NCI-H128 (cell line): ENCODE data around the gene AVP.
A peak's percentile ranks its signal among the peaks of the same experiment; 100 is the strongest.
"Not testable (repeated sequence)": the region's sequence is repeated elsewhere in the genome, so short reads cannot be mapped to it uniquely, and the experiment has no call there.

Experiments
- DNase-seq: peaks from one replicate; lab custom pipeline; 2025; ENCODE audit not compliant: unreplicated experiment; lab: John Stamatoyannopoulos, UW

The AVP gene

DNA sequence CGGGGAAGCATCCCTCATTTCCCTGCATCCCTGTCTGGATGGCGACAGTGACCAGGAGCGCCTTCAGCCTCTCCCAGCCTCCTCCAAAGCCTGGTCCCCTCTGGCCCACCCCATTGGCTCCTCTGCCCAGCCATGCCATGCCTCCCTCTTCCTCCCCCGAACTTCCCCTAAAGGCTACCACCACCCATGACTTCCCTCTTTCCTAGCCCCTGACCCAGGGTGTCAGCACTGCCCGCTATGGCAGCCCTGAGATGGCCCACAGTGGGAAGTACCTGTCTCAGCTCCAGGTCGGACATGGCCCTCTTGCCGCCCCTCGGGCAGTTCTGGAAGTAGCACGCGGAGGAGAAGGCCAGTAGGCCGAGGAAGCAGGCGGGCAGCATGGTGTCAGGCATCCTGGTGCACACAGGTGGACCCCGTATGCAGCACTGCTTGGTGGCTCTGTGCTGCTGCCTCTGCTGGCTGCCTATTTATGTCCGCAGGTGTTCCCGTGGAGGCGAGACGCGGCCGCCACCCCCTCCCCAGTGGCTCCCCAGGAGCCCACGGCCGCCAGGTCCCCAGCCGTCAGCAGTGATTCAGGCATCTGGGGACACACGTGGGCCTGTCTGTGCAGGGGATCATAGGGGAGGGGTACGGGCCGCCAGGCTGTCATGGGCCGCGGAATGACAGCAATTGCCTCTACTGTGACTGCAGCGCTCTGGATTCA is at the start of gene AVP:
TSS of gene AVP (minus strand) at position 442 of the 703 bp plus-strand sequence. CDS start at position 392, 50 bp downstream.
- no peak for DNase-seq

DNA sequence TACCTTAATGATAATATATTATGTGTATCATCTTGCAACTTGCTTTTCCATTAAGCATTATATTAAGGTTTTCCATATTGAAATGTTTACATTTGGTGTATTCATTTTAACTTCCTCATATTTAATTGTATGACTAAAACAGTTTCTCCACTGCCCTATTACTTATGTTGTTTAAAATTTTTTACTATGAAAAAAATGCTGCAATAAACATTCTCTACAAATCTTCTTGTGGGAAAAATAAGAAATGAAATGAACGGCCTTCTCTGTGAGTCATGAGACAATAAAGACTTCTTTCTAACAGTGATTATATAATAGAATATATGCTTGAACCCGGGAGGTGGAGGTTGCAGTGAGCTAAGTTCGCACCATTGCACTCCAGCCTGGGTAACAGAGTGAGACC is 49.6 kb upstream of the AVP start:
- DNase-seq, result no peak

- DNase-seq, result no peak
These were observed 48.6 kb upstream of the AVP start for GRCh38 chr20:3133155-3133554.

- DNase-seq, result no peak
These were observed 45.6 kb upstream of the AVP start for GRCh38 chr20:3130051-3130600.

- DNase-seq, result no peak
These were observed 44.6 kb upstream of the AVP start for GRCh38 chr20:3129094-3129493.

GRCh38 chr20:3128275-3128984 is 43.9 kb upstream of the AVP start:
- no peak for DNase-seq

GRCh38 chr20:3126527-3126859 is 42.0 kb upstream of the AVP start:
- no peak for DNase-seq

DNA sequence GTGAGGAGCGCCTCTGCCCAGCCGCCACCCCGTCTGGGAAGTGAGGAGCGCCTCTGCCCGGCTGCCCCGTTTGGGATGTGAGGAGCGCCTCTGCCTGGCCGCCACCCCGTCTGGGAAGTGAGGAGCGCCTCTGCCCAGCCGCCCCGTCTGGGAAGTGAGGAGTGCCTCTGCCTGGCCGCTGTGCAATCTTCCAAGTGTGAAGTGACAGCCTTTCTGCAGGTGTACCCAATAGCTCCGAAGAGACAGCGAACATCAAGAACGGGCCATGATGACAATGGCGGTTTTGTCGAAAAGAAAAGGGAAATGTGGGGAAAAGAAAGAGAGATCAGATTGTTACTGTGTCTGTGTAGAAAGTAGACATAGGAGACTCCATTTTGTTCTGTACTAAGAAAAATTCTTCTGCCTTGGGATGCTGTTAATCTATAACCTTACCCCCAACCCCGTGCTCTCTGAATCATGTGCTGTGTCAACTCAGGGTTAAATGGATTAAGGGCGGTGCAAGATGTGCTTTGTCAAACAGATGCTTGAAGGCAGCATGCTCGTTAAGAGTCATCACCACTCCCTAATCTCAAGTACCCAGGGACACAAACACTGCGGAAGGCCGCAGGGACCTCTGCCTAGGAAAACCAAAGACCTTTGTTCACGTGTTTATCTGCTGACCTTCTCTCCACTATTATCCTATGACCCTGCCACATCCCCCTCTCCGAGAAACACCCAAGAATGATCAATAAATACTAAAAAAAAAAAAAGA is 41.4 kb upstream of the AVP start:
- not testable (repeated sequence) for DNase-seq

DNA sequence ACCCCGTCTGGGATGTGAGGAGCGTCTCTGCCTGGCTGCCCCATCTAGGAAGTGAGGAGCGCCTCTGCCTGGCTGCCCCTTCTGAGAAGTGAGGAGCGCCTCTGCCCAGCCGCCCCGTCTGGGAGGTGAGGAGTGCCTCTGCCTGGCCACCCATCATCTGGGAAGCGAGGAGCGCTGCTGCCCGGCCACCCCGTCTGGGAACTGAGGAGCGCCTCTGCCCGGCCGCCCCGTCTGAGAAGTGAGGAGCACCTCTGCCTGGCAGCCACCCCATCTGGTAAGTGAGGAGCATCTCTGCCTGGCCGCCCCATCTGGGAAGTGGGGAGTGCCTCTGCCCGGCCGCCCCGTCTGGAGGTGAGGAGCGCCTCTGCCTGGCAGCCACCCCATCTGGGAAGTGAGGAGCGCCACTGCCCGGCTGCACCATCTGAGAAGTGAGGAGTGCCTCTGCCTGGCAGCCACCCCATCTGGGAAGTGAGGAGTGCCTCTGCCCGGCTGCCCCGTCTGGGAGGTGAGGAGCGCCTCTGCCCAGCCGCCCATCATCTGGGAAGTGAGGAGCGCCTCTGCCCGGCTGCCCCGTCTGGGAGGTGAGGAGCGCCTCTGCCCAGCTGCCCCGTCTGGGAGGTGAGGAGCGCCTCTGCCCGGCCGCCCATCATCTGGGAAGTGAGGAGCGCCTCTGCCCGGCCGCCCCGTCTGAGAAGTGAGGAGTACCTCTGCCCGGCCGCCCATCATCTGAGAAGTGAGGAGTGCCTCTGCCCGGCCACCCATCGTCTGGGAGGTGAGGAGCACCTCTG is 40.4 kb upstream of the AVP start:
- DNase-seq, result not testable (repeated sequence)

DNA sequence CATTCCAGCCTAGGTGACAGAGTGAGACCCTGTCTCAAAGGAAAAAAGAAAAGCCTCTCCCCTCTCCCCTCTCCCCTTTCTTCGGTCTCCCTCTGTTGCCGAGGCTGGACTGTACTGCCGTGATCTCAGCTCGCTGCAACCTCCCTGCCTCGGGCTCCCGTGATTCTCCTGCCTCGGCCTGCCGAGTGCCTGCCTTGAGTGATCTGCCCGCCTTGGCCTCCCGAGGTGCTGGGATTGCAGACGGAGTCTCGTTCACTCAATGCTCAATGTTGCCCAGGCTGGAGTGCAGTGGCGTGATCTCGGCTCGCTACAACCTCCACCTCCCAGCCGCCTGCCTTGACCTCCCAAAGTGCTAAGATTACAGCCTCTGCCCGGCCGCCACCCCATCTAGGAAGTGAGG is 39.6 kb upstream of the AVP start:
- not testable (repeated sequence) for DNase-seq

DNA sequence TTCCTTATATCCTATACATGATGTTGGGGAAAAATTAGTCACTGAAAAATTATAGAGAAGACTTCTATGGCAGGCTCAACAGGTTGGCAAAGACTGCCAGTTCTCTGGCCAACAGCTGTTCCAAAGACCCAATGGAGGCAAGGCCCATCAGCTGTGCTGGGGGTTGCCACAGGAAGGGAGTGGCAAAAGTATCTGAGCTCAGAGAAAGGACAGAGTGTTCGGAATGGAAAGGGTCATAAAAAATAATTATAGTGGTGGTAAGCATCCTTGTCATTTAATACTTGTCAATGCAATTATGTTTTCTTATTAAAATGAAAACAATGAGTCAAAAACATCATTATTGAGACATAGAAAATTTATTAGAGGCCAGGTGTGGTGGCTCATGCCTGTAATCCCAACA is 39.0 kb upstream of the AVP start:
- no peak for DNase-seq

DNA sequence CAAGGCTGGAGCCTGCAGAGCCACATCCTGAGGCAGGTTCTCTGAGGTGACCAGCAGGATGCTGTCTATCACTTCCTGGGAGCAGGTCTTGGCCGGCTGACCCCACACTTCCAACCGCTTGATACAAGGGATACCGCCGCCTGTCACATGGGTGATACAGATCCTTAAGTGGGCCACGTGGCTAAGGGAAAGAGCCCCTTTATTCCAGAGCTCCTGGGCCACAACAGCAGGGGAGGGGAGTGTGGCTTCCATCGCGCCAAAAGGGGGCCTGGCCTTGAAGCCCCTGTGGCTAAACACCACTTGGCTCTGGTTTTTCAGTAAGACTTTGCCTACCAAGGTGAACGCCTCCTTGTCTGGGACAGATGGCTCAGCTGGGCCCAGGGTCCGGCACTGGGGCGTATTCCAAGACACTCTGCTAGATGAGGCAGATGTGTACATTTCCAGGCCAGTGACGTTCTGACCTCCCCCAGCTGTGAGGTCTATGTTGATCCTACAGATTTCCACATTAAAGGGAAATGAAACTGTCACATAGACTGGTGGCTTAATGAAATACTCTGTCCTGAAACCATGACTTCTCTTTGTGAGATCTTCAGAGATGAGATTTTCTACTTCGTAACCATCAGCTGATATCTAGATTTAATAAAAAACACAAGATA is 37.6 kb upstream of the AVP start:
- no peak for DNase-seq

- no peak for DNase-seq
These were observed 36.9 kb upstream of the AVP start for GRCh38 chr20:3121271-3121911.

DNA sequence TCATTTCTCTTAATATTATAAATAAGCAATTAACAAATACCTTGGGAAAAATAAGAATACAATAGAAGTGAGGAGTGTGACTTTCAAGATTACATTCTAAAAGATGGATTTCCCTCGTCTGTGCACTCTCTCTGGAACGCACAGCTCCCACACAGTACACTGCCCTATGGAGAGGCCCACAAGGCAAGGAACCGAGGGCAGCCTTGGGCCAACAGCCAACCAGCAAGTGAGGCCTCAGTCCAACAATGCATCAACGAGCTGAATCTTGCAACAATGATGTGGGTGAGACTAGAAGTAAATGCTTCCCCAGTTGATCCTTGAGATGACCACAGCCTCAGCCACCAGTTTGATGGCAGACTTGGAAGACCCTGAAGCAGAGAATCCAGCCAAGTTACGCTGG is 34.5 kb upstream of the AVP start:
- no peak for DNase-seq

DNA sequence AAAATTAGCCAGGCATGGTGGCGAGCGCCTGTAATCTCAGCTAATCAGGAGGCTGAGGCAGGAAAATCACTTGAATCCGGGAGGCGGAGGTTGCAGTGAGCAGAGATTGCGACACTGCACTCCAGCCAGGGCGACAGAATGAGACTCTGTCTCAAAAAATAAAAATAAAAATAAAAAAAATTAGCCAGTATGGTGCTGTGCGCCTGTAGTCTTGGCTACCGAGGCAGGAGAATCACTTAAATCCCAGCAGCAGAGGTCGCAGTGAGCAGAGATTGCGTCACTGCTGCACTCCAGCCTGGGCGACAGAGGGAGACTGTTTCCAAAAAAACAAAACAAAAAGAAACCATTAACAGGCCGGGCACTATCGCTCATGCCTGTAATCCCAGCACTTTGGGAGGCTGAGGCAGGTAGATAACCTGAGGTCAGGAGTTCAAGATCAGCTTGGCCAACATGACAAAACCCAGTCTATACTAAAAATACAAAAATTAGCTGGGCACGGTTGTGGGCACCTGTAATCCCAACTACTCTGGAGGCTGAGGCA is 33.4 kb upstream of the AVP start:
- DNase-seq, result not testable (repeated sequence)

DNA sequence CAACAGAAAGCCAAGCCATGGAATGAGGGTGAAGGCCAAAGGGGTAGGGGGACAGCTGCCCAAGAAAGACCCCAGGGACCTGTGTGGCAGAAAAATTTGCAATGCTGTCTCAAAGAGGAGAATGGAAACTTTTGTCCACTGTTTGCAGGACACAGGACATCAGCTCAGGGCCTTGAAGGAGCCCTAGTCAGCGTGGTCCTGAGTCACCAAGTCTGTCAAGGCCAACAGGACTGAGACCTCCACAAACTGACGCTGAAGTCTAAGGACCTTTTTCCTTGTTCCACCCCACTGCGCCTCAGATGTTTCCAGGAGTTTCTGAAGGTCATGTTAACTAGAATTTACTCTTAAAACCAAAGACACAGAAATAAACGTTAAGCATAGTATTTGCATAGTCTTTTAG is 31.8 kb upstream of the AVP start:
- no peak for DNase-seq

- peak; percentile 44 for DNase-seq
These were observed 30.9 kb upstream of the AVP start for GRCh38 chr20:3115190-3116107.

DNA sequence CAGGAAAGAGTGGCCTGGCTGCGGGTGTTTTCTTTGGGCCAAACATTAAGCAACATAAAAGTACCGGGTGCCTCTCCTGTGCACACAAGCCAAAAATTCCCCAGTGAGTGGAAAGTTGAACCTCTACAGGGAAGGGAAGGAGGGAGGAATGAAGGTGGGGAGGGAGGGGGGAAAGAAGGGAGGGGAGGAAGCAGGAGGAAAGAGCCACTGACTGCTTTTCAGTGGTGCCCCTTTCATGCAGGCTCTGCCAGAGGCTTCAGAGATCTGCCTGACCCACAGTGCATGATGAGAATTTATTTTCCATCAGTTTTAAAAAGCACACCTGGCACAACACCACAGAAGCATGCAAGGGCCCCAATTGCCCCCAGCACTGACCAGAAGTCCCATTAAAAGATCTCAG is 27.5 kb upstream of the AVP start:
- no peak for DNase-seq

- no peak for DNase-seq
These were observed 27.0 kb upstream of the AVP start for GRCh38 chr20:3111507-3111906.
